Activated CD4-positive, CD25-positive, alpha-beta regulatory T cell (primary cell): ENCODE measurements around the gene ZNF581.

Source experiments
- DNase-seq, 4 experiments: peaks; one replicate each; lab custom pipeline; 2025; lab: John Stamatoyannopoulos, UW

The ZNF581 gene

DNA sequence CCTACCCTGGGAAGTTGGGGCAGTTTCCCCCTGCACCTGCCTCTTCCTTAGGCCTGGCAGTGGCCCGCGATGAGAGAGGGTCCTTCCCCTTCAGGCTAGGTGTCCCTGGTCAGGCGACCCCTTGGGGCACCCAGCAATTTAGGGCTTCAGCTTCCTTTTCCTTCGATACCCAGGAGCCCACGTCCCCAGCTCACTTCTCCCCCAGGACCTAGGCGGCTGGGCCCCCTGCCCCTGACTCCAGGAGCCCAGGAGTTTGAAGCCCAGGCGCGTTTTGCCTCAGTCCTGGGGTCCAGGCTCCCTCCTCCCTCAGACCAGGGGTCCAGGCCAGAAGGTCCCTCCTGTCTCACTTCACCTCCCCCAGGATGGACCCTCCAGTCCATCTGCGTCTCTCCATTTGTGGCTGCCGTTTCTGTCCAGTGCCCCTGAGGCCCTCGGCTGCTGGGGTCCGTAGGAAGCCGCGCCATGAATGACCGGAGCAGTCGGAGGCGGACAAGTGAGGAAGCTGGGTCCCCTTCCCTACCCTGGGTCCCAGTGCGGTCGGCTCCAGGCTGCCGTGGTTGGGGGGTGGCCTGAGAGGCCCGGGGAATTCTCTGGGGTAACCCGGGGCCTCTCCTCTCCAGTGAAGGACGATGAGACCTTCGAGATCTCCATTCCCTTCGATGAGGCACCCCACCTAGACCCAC is 5.3 kb downstream of the ZNF581 start:
- no peak for DNase-seq

GRCh38 chr19:55649268-55650125 is 6.0 kb downstream of the ZNF581 start:
- no peak for DNase-seq

GRCh38 chr19:55650126-55650557 is 6.7 kb downstream of the ZNF581 start:
- no peak for DNase-seq

- no peak for DNase-seq
Observed at GRCh38 chr19:55650602-55651230, 7.3 kb downstream of the ZNF581 start.

GRCh38 chr19:55651236-55651635 is 7.8 kb downstream of the ZNF581 start:
- no peak for DNase-seq

DNA sequence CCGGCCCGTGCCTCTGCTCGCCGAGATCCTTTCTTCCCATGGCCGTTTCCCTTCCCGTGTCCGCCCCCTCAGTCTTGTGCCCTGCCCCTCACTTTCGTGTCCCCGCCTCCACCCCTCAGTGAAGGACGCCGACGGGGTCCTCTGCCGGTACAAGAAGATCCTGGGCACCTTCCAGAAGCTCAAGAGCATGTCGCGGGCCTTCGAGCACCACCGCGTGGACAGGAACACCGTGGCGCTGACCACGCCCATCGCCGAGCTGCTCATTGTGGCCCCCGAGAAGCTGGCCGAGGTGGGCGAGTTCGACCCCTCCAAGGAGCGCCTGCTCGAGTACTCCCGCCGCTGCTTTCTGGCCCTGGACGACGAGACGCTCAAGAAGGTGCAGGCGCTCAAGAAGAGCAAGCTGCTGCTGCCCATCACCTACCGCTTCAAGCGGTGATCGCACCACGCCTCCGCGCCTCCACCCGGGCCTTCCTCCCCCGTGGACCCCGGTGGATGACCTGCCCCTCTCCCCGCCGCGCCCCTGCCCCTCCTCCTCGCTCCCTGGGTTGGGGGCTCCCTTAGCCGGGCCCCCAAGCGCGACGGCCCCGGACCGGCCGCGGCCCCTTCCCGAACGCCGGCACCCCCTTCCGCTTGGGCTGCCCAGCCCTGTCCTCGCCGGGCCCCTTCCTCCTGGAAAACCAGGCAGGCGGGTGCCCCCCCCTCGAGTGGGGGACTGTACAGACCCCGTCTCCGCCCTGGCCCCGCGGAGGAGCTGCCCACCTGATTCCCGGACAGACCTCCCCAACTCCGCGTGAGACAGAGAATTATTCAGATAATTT is 9.1 kb downstream of the ZNF581 start:
- DNase-seq, result no peak

- peak; percentile 96 to 97 (median 97) for DNase-seq
Observed at GRCh38 chr19:55653651-55654322, 10.3 kb downstream of the ZNF581 start.

GRCh38 chr19:55654323-55654867 is 10.9 kb downstream of the ZNF581 start:
- DNase-seq, result peak; percentile 92 to 97 (median 96)

DNA sequence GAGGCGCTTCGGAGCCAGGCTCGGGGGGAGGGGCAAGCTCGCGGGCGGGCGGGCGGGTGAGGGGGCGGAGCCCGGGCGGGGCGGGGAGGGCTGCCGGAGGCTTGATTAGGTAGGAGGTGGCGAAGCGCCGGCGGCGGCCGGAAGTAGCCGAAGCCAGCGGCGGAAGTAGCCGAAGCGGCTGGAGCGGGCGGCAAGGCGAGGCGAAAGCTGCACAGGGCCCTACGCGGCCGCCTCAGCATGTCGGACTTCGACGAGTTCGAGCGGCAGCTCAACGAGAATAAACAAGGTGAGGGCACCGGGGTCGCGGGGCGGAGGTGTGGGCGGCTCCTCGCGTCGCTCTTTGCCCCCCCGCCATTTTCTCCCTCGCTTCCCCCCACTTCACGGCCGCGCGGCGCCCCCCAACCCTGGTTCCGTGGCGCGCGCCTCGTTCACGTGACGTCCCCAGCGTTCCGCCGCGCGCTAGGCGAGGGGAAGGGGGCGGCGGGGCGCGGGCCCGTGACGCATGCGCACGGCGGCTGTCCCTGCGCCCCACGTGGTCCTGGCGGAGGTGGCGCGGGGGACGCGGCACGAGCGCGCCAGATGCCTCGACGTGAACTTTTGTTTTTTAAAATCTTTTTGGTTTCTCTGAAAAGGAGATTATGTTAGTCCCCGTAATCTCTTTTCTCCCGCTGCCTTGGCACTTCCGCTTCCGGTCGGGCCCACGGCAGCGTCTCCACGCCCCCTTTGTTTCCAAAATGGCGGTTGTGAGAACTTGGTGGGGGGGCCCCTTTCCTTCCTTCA is 11.6 kb downstream of the ZNF581 start, which contains the start of gene U2AF2:
U2AF2 (plus strand) TSS at position 168 of the 780 bp plus-strand sequence; CDS start at position 238, 70 bp downstream.
- peak; percentile 91 to 97 (median 95) for DNase-seq

- DNase-seq, result no peak
Observed at GRCh38 chr19:55655648-55656040, 12.2 kb downstream of the ZNF581 start.

DNA sequence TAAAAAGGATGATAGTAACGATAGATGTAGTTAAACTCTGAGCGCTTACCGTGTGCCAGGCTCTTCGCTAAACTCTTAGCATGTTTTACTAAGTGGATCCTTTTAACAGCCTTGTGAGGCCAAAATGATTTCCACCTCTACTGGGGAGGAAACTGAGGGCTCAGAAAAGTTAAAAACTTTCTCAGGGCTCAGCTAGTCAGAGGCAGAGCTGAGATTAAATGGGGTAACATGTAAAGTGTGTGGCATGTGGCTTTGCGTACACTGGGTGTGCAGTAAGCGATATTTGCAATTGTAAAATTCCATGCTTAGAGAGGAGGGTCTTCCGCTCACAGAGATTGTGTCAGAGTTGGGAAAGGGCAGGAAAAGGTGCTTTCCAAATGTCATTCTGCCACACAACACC is 13.1 kb downstream of the ZNF581 start:
- DNase-seq, result no peak

- no peak for DNase-seq
Observed at GRCh38 chr19:55656988-55657747, 13.7 kb downstream of the ZNF581 start.

- DNase-seq, result no peak
Observed at GRCh38 chr19:55658846-55659459, 15.5 kb downstream of the ZNF581 start.

GRCh38 chr19:55659822-55660221 is 16.4 kb downstream of the ZNF581 start:
- no peak for DNase-seq

- DNase-seq, result no peak
Observed at GRCh38 chr19:55660404-55660803, 17.0 kb downstream of the ZNF581 start.

- DNase-seq, result no peak
Observed at GRCh38 chr19:55660991-55661390, 17.5 kb downstream of the ZNF581 start.

DNA sequence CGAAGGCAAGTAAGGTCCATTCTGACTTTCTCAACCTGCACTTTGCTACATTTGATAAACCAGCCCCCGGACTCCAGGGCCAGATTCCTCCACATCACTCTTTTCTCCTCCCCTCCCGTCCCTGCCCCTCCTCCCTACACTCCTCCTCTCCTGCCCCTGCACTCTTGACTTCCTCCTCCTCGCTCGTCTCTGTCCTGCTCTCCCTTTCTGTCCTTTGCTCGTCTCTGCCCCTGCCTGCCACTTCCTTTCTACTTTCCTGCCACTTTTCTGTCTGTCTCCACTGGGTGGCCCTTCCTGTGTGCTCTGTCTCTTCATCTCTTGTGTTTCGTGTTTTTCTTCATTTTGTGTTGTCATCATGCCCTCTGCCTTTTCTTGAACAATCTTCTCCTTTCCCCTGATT is 18.4 kb downstream of the ZNF581 start:
- DNase-seq, result no peak

DNA sequence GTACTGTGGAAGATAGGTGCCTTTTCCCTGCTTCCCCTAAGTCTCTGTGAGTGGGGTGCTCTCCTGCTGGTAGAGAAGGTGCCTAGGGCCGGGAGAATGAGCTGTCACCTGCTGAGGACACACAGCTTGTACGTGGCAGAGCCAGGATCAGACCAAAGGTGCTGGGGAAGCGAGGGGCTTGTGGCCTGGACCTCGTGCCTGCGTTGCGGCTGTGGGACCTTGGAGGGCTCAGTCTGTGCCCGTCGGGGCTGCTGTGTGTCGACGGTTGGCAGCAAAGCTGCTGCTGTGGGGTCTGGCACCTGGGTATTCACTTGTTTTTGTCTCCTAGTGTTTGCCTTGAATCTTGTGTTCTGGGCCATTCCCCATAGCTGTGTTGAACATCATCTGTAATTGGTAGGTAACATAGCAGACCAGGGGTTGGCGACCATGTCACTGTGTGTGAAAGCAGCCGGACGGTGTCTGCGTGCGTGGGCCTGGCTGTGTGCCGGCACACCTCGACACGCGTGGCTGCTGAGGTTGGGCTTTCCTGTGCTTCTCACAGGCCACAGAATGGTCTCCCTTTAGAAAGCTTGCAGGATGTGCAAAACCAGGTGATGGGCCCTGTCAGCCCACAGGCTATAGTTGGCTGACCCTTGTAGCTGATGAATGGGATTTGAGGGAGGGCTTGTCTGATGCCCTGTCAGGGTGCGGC is 20.5 kb downstream of the ZNF581 start:
- no peak for DNase-seq
